ENCODE results near the gene FOXN3. TPM values are rescaled to one million over a fixed set of nuclear protein-coding genes. Genes with fewer than 3 reads are reported as not detected.

Gene FOXN3
- total RNA-seq, 1 experiment from 2014 or later: 8.8 TPM

GRCh38 chr14:89397569-89398230 lies 19.3 kb downstream of the FOXN3 start:
- Histone ChIP-seq H3K9me3 (ENCODE audit: control insufficient read depth, insufficient read depth, low read depth, low read length) (no peaks in the 10 kb centered on the region), H3K4me3 (ENCODE audit: low read depth in 2 of 2, low read length in 2 of 2) (no peak overlapping the region), H3K4me1 (ENCODE audit: control insufficient read depth, insufficient read depth, low read length) (no peaks in the 10 kb centered on the region), H3K27ac (ENCODE audit: low read length) (no peak overlapping the region), H3K27me3 (ENCODE audit: control insufficient read depth, insufficient read depth, low read length) (no peaks in the 10 kb centered on the region), H3K36me3 (ENCODE audit: control insufficient read depth, insufficient read depth, low read length) (no peaks in the 10 kb centered on the region)
- CTCF ChIA-PET: no interaction called here
- no peak for TF ChIP-seq REST (IDR thresholded peaks at IDR 0.05; ENCODE audit: insufficient read depth in 1 of 2, low read depth in 2 of 2, low read length in 1 of 2)
- TF ChIP-seq POLR2AphosphoS5 (IDR thresholded peaks at IDR 0.05; ENCODE audit: low read depth, low read length): no peak
- TF ChIP-seq CTCF (IDR thresholded peaks at IDR 0.05): no peak
- no peak for TF ChIP-seq SIN3A (IDR thresholded peaks at IDR 0.05; ENCODE audit: borderline replicate concordance, insufficient read depth, low read depth, low read length)
- no peak for TF ChIP-seq TCF7L2 (IDR thresholded peaks at IDR 0.05; ENCODE audit: low read depth, low read length)
- ATAC-seq: no peak
- in situ Hi-C loops (cut with HindIII; ENCODE audit: low pct_unique_long_range_greater_than_20kb, low sequenced_read_pairs): no loop called here
- intact Hi-C loops (cut with micrococcal nuclease; ENCODE audit: unreplicated experiment): no loop called here
- no peak for DNase-seq (ENCODE audit: low read depth, low spot score)
- POLR2A ChIA-PET: no interaction called here
- no TSS peak for BruUV-seq (replicated peaks)

GRCh38 chr14:89394972-89395371 lies 22.1 kb downstream of the FOXN3 start:
- no peaks in the 10 kb centered on the region for H3K27me3 ChIP-seq (ENCODE audit: control insufficient read depth, insufficient read depth, low read length)
- H3K36me3 ChIP-seq (ENCODE audit: control insufficient read depth, insufficient read depth, low read length): no peaks in the 10 kb centered on the region
- ChIA-PET CTCF (no interaction called here), POLR2A (no interaction called here)
- H3K4me3 ChIP-seq (ENCODE audit: low read depth in 2 of 2, low read length in 2 of 2): no peak overlapping the region
- H3K27ac ChIP-seq (ENCODE audit: low read length): no peak overlapping the region
- no peaks in the 10 kb centered on the region for H3K4me1 ChIP-seq (ENCODE audit: control insufficient read depth, insufficient read depth, low read length)
- in situ Hi-C loops (cut with HindIII; ENCODE audit: low pct_unique_long_range_greater_than_20kb, low sequenced_read_pairs): no loop called here
- no TSS peak for BruUV-seq (replicated peaks)
- intact Hi-C loops (cut with micrococcal nuclease; ENCODE audit: unreplicated experiment): no loop called here
- TF ChIP-seq REST (IDR thresholded peaks at IDR 0.05; ENCODE audit: insufficient read depth in 1 of 2, low read depth in 2 of 2, low read length in 1 of 2): no peak
- no peak for TF ChIP-seq POLR2AphosphoS5 (IDR thresholded peaks at IDR 0.05; ENCODE audit: low read depth, low read length)
- no peak for TF ChIP-seq TCF7L2 (IDR thresholded peaks at IDR 0.05; ENCODE audit: low read depth, low read length)
- TF ChIP-seq SIN3A (IDR thresholded peaks at IDR 0.05; ENCODE audit: borderline replicate concordance, insufficient read depth, low read depth, low read length): no peak
- no peak for TF ChIP-seq CTCF (IDR thresholded peaks at IDR 0.05)
- ATAC-seq: no peak
- no peaks in the 10 kb centered on the region for H3K9me3 ChIP-seq (ENCODE audit: control insufficient read depth, insufficient read depth, low read depth, low read length)
- DNase-seq (ENCODE audit: low read depth, low spot score): no peak
